LoVo (cell line): ENCODE data around the gene SHKBP1.
"Not testable (repeated sequence)": the region's sequence is repeated elsewhere in the genome, so short reads cannot be mapped to it uniquely, and the experiment has no call there.

ENCODE experiments used
- DNase-seq: peaks from one replicate; pipeline ENCODE4 v3.0.0-alpha.2; 2016; ENCODE audit warnings: low spot score

SHKBP1 gene

DNA sequence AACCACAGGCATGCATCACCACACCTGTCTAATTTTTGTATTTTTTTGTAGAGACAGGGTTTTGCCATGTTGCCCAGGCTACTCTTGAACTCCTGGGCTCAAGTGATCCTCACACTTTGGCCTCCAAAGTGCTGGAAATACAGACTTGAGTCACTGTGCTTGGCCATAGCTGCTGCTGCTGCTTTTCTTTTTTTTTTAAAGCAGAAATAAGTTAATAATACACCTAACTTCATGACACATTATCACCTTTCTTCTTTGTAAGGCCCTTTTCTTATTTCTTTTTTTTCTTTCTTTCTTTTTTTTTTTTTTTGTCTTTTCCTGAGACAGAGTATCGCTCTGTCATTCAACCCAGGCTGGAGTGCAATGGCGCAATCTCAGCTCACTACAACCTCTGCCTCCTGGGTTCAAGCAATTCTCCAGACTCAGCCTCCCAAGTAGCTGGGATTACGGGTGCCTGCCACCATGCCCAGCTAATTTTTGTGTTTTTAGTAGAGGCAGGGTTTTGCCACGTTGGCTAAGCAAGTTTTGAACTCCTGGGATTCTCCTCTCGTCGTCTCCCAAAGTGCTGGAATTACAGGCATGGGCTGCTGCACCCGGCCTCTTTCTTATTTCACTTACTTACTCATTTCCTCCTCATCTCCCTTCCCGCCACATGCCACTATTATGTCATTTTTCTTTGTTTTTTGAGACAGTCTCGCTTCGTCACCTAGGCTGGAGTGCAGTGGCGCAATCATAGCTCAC lies 8.7 kb downstream of the SHKBP1 start:
- DNase-seq: no peak

- no peak for DNase-seq
Observed at GRCh38 chr19:40585982-40586422, 9.3 kb downstream of the SHKBP1 start.

GRCh38 chr19:40586611-40587010 lies 9.9 kb downstream of the SHKBP1 start:
- DNase-seq: no peak

DNA sequence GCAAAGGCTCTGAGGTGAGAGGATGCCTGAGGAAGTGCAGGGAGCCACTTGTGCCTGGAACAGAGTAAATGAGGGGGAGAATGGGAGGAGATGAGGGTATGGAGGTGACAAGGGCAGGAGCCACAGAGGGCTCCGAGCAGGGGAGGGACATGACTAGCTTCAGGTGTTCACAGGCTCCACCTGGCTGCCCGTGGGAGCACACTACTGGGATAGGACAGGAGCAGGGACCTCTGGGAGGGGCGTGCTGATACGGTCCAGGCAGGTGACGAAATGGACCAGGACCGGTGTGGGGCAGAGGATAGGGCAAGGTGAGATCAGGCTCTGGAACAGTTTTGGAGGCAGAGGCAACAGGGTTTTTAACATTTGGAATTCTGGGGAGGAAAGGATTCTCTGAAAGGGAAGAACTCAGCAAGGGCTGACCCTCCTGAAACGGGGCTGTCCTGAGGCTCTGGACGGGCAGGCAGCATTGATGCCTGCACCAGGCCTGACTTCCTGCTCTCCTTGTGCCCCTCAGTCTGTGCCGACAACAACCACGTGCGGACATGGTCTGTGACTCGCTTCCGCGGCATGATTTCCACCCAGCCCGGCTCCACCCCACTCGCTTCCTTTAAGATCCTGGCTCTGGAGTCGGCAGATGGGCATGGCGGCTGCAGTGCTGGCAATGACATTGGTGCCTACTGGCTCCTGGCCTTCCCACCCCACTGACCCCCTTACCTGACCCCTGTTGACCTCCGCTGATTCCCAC lies 11.6 kb downstream of the SHKBP1 start:
- DNase-seq: no peak

DNA sequence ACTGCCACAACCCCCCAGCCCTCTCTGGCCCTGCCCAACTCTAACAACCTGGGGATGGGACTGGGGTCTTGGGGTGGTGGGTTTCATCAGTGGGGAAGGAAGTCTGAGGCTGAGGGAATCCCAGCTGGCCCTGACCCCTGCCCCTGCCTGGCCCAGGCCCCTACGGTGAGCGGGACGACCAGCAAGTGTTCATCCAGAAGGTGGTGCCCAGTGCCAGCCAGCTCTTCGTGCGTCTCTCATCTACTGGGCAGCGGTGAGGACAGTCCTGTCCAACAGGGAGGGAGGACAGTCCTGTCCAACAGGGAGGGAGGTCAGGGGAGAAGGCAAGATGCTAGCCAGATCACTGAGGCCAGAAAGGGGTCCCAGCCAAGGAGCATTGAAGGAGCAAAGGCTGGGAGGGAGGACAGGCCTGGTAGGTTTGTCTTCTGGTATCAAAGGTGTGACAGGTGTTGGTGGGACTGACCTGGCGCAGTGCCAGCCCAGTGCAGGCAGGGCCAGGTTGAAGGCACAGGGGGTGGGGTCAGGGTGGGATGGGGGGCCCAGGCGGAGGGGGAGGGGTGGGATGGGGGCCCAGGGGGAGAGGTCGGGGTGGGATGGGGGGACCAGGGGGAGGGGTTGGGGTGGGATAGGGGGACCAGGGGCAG lies 12.4 kb downstream of the SHKBP1 start:
- no peak for DNase-seq

GRCh38 chr19:40589591-40590429 lies 13.1 kb downstream of the SHKBP1 start:
- DNase-seq: no peak

GRCh38 chr19:40590464-40591265 lies 14.0 kb downstream of the SHKBP1 start:
- DNase-seq: no peak

DNA sequence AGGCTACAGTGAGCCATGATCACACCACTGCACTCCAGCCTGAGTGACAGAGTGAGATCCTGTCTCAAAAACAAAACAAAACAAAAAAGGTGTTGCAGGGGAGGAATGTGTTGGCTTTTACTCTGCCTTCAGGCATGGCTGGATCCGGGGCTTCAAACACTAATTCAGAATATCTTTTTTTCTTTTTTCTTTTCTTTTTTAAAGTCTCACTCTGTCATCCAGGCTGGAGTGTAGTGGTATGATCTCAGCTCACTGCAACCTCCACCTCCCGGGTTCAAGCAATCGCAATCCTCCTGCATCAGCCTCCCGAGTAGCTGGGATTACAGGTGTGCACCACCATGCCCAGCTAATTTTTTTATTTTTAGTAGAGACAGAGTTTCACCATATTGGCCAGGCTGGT lies 15.1 kb downstream of the SHKBP1 start:
- DNase-seq: not testable (repeated sequence)

- no peak for DNase-seq
Observed at GRCh38 chr19:40592170-40592569, 15.5 kb downstream of the SHKBP1 start.

- DNase-seq: no peak
Observed at GRCh38 chr19:40594255-40594654, 17.6 kb downstream of the SHKBP1 start.

GRCh38 chr19:40594657-40595091 lies 18.0 kb downstream of the SHKBP1 start:
- no peak for DNase-seq

- DNase-seq: no peak
Observed at GRCh38 chr19:40596608-40597328, 20.1 kb downstream of the SHKBP1 start.

DNA sequence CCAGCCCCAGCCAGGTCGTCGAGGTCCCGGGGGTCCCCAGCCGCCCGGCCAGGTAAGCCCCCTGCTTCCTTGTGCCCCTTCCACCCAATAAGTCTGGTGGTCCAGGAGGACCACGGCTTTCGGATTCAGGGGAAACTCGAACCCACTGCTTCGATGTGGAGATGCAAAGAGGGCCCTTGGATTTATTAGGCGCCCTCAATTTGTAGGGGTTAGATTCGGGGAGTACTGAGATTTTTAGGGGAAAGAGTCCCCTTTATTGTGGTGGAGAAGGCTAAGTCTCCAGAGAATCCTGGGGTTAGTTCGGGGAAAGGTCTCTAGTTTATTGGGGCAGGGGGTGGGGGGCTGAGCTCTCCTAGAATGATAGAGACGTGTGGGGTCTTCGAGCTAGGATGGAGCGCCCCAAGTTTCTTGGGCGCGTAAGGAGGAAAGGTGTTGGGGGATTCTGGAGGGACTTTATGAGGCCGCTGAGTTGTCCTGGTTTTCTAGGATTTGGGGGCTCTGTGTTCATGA lies 20.7 kb downstream of the SHKBP1 start:
- no peak for DNase-seq

DNA sequence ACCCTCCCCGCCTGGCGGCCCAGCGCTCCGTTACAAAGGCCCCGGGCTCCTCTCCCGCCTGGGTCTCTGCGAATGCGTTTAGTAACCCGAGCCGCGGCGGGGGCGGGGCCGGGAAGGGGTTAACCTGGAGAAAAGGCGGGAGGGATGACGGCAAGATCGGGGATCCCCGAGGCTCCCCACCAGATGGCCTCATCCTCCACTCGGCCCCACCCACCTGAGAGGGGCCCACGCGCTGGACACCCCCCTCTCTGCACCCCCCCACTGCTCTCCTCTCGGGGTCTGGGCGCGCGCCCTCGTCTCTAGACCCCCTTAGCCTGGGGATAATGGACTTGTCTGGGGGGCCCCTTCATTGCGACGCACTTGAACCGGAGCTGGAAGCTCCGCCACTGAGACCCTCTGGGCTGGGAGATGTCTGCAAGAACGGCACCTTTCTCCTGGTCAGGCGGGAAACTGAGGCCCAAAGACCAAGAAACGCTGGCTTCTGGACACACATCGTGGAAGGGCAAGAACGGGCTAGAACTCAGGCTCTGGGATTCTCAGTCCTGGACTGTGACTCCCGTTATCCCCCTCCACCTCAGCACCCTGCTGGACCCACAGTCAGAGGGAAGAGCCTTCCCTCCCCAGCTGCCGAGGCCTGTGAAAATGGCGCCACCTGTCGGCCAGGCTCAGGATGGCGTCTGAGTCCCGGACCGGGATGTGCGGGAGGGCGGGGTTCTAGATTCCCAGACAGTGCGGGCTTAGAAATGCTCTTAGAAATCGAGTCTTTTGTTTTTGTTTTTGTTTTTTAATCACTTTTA lies 21.6 kb downstream of the SHKBP1 start:
- peak; percentile 80 for DNase-seq

DNA sequence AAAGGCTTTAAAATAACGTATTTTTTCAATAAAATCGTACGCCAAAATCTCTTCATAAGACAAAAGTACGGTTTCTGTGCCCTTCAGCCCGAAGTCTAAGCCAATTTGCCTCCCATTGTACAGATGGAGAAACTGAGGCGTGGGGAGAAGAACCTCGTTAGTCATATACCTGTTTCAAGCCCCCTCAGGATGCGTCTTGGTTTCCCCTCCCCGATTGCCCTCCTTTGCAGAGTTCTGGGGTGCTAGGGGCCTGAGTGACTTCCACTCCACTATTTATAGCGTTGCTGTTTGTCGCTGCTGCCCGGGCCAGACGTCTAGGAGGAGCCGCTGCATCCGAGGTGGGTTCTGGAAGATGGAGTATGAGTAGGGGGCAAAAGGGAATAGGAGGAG lies 22.2 kb downstream of the SHKBP1 start:
- DNase-seq: no peak

GRCh38 chr19:40599331-40599901 lies 22.7 kb downstream of the SHKBP1 start:
- no peak for DNase-seq

GRCh38 chr19:40599902-40600569 lies 23.4 kb downstream of the SHKBP1 start:
- DNase-seq: no peak

- no peak for DNase-seq
Observed at GRCh38 chr19:40600570-40601133, 24.0 kb downstream of the SHKBP1 start.
